Hepatocyte (in vitro differentiated cells): ENCODE results near the gene ANKRD29. TPM values are rescaled to one million over a fixed set of nuclear protein-coding genes. Genes with fewer than 3 reads are reported as not detected.

Experiments used
- DNase-seq: peaks from one replicate; pipeline ENCODE4 v3.0.0-alpha.2; 2016; ENCODE audit warnings: low spot score
- H2AFZ ChIP-seq: fragments of 200-600 bp; sonication (generic); 2 replicates; pipeline ENCODE4 v1.6.0; 2016; ENCODE audit warnings: antibody characterized with exemption, mild to moderate bottlenecking
- H3K27ac ChIP-seq: fragments of 200-600 bp; sonication (generic); 2 replicates; pipeline ENCODE4 v1.5.1; 2016; ENCODE audit warnings: mild to moderate bottlenecking
- H3K27me3 ChIP-seq: fragments of 200-600 bp; sonication (generic); 2 replicates; pipeline ENCODE4 v1.6.1; 2016
- H3K36me3 ChIP-seq: fragments of 200-600 bp; sonication (generic); replicated peaks from 2 replicates; pipeline ENCODE4 v1.5.1; 2016; ENCODE audit warnings: low read depth; ENCODE audit not compliant: insufficient read depth
- H3K4me1 ChIP-seq: fragments of 200-600 bp; sonication (generic); 2 replicates; pipeline ENCODE4 v1.5.1; 2016; ENCODE audit warnings: mild to moderate bottlenecking, moderate library complexity; ENCODE audit not compliant: insufficient read depth
- H3K4me2 ChIP-seq: fragments of 200-600 bp; sonication (generic); 2 replicates; pipeline ENCODE4 v1.6.0; 2016
- H3K4me3 ChIP-seq: fragments of 200-600 bp; sonication (generic); 2 replicates; pipeline ENCODE4 v1.5.1; 2016; ENCODE audit warnings: mild to moderate bottlenecking
- H3K79me2 ChIP-seq: fragments of 200-600 bp; sonication (generic); 2 replicates; pipeline ENCODE4 v1.6.0; 2017; ENCODE audit warnings: mild to moderate bottlenecking
- H3K9me2 ChIP-seq: fragments of 200-600 bp; sonication (generic); replicated peaks from 2 replicates; pipeline ENCODE4 v1.6.0; 2017; ENCODE audit warnings: mild to moderate bottlenecking; ENCODE audit not compliant: insufficient read depth
- H3K9me3 ChIP-seq: fragments of 200-600 bp; sonication (generic); 2 replicates; pipeline ENCODE4 v1.5.1; 2016; ENCODE audit warnings: low read depth, mild to moderate bottlenecking
- H4K20me1 ChIP-seq: fragments of 200-600 bp; sonication (generic); 2 replicates; pipeline ENCODE4 v1.6.0; 2016; ENCODE audit warnings: mild to moderate bottlenecking; ENCODE audit not compliant: insufficient read depth, poor library complexity, severe bottlenecking
- CTCF ChIP-seq: fragments of 200-600 bp; sonication (generic); IDR thresholded peaks from 2 replicates; pipeline ENCODE4 v1.5.1; 2016; ENCODE audit warnings: antibody characterized with exemption, mild to moderate bottlenecking; ENCODE audit not compliant: poor library complexity
- EZH2 ChIP-seq: fragments of 200-600 bp; sonication (generic); IDR thresholded peaks from 2 replicates; pipeline ENCODE4 v1.6.1; 2016; ENCODE audit warnings: antibody characterized with exemption, mild to moderate bottlenecking, borderline replicate concordance
- EZH2phosphoT487 ChIP-seq: fragments of 200-600 bp; sonication (generic); IDR thresholded peaks from one replicate; pipeline ENCODE4 v1.6.1; 2018; ENCODE audit warnings: antibody characterized with exemption, mild to moderate bottlenecking, low read depth, moderate library complexity; ENCODE audit not compliant: unreplicated experiment, severe bottlenecking
- WGBS: methylation state at CpG from one replicate; pipeline ENCODE4 v1.1.6; 2016; ENCODE audit warnings: low lambda C conversion rate; ENCODE audit errors: missing lambda C conversion rate; 5-methylcytosine and 5-hydroxymethylcytosine counted together
- polyA plus RNA-seq: library from polyadenylated mRNA; unstranded; fragments of >200 nt; fragmentation: Nextera tagmentation; extraction: Ambion mirVana; gene quantifications from 2 replicates; pipeline ENCODE4 v1.2.1, GENCODE V29; 2016
- total RNA-seq: library from RNA; depleted of rRNA; stranded (reverse); fragments of >200 nt; gene quantifications from 2 replicates; pipeline ENCODE4 v1.2.3, GENCODE V29; 2014

The ANKRD29 gene
- total and polyA plus RNA-seq, 2 experiments from 2014 or later, result 7.7 to 12.1 TPM

DNA sequence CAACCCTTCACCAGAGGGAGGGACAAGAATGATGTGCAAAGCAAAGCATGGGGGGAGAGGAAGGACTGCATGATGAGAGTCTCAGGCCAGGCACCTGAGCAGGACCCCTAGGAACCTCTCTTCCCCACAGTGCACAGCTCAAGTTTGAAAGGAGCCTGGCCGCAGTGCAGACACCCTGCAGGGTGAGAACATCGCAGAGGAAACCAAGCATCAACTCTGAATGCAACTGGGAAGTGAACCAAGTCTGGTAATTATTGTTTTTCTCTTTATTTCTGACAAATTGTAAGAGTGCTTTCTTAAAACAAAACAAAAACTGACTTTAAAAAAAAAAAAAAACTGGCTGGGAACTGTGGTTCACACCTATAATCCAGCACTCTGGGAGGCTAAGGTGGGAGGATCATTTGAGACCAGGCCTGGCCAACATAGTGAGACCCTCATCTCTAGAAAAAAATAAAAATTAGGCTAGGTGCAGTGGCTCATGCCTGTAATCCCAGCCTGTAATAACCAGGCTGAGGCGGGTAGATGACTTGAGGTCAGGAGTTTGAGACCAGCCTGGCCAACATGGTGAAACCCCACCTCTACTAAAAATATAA, 91.7 kb downstream of the ANKRD29 start:
- no peaks in the 10 kb centered on the region for H3K27me3 ChIP-seq
- H2AFZ ChIP-seq, result no peak overlapping the region
- H3K4me3 ChIP-seq, result no peak overlapping the region
- H3K9me2 ChIP-seq, result no peaks in the 10 kb centered on the region
- no peaks in the 10 kb centered on the region for H3K9me3 ChIP-seq
- H3K4me2 ChIP-seq, result no peak overlapping the region
- 86% methylated on average over 3 of the region's 3 CpGs for WGBS
- no peak for DNase-seq
- H4K20me1 ChIP-seq, result peaks cover 3% of the 10 kb centered on the region
- TF ChIP-seq CTCF, result no peak
- no peak for TF ChIP-seq EZH2phosphoT487
- no peak for TF ChIP-seq EZH2
- peaks cover 49% of the 10 kb centered on the region for H3K4me1 ChIP-seq
- peaks cover 6% of the 10 kb centered on the region for H3K36me3 ChIP-seq
- H3K27ac ChIP-seq, result peak overlapping the region; percentile 36
- peaks cover 46% of the 10 kb centered on the region for H3K79me2 ChIP-seq

DNA sequence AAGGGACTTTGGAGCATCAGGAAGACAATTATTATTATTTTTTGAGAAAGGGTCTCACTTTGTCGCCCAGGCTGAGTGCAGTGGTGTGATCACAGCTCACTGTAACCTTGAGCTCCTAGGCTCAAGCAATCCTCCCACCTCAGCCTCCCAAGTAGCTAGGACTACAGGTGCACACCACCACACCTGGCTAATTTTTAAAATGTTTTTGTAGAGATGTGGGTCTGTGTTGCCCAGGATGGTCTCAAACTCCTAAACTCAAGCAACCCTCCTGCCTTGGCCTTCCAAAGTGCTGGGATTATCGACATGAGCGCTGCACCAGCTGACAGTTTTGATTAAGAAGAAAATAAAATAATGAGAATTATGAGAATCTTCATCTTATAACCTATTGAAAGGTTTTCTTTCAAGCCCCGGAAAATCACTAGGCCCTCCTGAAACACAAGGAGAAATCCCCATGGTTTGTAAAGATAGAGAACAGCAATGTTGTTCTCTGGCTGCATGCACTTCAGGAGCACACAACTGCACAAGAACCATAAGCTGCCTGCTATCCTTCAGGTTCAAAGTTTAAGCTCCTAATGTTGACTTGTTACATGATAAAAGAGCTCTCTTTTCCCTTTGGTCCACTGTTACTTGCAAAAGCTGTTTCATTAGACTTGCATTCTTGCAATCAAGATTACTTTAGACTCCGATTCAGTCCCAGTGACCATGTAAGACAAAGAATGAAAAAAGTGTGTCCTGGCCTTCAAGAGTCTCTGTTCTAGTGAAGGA, 93.2 kb downstream of the ANKRD29 start:
- no peak for DNase-seq
- Histone ChIP-seq H4K20me1 (no peaks in the 10 kb centered on the region), H2AFZ (no peak overlapping the region), H3K9me3 (no peaks in the 10 kb centered on the region), H3K4me3 (no peak overlapping the region), H3K27me3 (no peaks in the 10 kb centered on the region), H3K79me2 (peaks cover 32% of the 10 kb centered on the region), H3K27ac (peak overlapping the region; percentile 53), H3K9me2 (no peaks in the 10 kb centered on the region), H3K4me2 (peak overlapping the region; percentile 4), H3K36me3 (peaks cover 6% of the 10 kb centered on the region), H3K4me1 (peaks cover 39% of the 10 kb centered on the region)
- TF ChIP-seq CTCF, result no peak
- TF ChIP-seq EZH2, result no peak
- TF ChIP-seq EZH2phosphoT487, result no peak
- WGBS, result 86% methylated on average over 5 of the region's 5 CpGs

DNA sequence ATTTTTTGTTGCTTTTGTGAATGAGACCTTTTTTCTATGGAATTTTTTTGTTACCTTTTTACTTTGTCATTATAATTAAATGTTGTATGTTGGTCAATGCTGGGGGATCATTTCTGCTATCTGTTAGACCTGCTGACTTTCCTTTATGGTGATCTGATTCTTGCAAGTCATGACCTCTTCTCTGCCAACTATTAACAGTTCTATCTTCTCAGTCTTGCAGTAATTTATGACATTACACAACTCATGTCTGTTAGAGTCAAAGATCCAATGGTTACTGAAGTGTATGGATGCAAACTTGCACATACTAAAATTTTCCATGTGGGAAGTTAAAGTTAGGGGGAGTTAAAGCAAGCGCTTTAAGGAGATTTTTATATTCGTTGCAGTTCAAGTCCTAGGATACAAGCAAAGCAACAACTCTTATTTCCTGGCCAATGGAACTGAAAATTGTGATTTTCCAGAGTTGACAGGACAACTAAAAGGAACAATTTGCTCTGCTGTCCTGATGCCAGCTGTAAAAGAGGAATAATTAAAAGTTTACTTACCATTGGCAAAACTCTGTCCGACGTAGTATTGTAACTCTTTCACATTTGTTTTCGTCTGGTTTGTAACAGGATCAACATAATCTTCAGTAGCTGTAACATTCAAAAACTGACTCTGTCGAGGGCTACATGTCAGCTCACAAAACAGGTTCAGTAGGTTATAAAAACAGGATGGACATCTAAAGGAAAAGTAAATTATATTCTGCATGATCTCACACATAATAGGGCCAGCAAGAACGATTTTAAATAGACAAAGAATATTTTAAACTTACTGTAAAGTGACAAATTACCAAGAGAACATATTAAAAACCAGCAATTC, 94.2 kb downstream of the ANKRD29 start:
- peak overlapping the region; percentile 23 for H3K4me2 ChIP-seq
- WGBS, result 75% methylated on average over 7 of the region's 7 CpGs
- no peak overlapping the region for H3K4me3 ChIP-seq
- peaks cover 6% of the 10 kb centered on the region for H3K36me3 ChIP-seq
- H3K27ac ChIP-seq, result peak overlapping the region; percentile 53
- TF ChIP-seq CTCF (no peak), EZH2 (no peak), EZH2phosphoT487 (no peak)
- H3K9me2 ChIP-seq, result no peaks in the 10 kb centered on the region
- H3K4me1 ChIP-seq, result peaks cover 31% of the 10 kb centered on the region
- no peaks in the 10 kb centered on the region for H4K20me1 ChIP-seq
- peaks cover 25% of the 10 kb centered on the region for H3K79me2 ChIP-seq
- DNase-seq, result no peak
- no peaks in the 10 kb centered on the region for H3K27me3 ChIP-seq
- no peak overlapping the region for H2AFZ ChIP-seq
- no peaks in the 10 kb centered on the region for H3K9me3 ChIP-seq
